Measurements from ENCODE around the gene SORCS2. TPM values are rescaled to one million over a fixed set of nuclear protein-coding genes. Genes with fewer than 3 reads are reported as not detected.

The SORCS2 gene
- polyA plus RNA-seq, 1 donor (not counting 4 experiments of a cell fraction or from before 2014, with no cell fraction given): 0.09 TPM

DNA sequence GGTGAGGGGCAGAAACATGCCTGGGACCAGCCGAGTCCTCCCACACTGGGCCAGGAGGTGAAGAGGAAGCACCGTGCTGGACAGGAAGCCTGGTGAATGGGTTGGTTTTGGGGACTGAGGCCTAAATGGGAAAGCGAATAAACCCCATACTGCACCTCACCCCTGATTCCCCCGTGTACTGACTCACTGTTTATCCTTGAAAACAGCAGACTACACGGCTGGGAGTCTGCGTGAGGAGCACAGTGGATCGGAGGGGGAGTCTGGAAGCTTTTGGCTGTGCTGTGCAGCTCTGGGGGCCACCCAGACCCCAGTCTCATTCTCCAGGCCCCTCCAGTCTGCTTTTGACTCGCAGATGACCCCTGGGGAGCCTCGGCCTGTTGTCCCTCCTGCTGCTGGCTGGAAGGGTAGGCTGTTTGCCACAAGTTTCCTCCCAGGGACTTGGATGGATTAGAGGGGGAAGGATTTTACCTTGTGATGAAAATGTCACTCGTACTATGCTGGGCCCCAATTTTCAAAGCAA is 152.4 kb downstream of the SORCS2 start:
- dilution Hi-C loops (cut with MboI; ENCODE audit: extremely low pct_ligation_motif_present, low sequenced_read_pairs): no loop called here
- H2AFZ ChIP-seq (ENCODE audit: control insufficient read depth, low read length): no peak overlapping the region
- FAIRE-seq: no peak

GRCh38 chr4:7347981-7348380 is 155.6 kb downstream of the SORCS2 start:
- Histone ChIP-seq H3K79me2 (ENCODE audit: control insufficient read depth, insufficient read depth, low read length) (no peaks in the 10 kb centered on the region), H3K4me1 (ENCODE audit: control insufficient read depth, extremely low read depth, insufficient read depth, low read length) (no peaks in the 10 kb centered on the region), H3K4me2 (ENCODE audit: control insufficient read depth, extremely low read depth, insufficient read depth, low read depth, low read length) (no peak overlapping the region), H3K36me3 (ENCODE audit: control insufficient read depth in 2 of 2, extremely low read depth in 1 of 2, insufficient read depth in 2 of 2, low read length in 2 of 2) (no peaks in the 10 kb centered on the region), H4K20me1 (ENCODE audit: control insufficient read depth, extremely low read depth, insufficient read depth, low read length) (no peaks in the 10 kb centered on the region), H2AFZ (ENCODE audit: control insufficient read depth, low read length) (no peak overlapping the region), H3K27ac (ENCODE audit: control insufficient read depth, insufficient read depth, low read length) (no peak overlapping the region), H3K27me3 (ENCODE audit: control insufficient read depth, extremely low read depth, insufficient read depth, low read length) (no peaks in the 10 kb centered on the region), H3K9me3 (ENCODE audit: control insufficient read depth, low read depth, low read length) (no peaks in the 10 kb centered on the region), H3K4me3 (ENCODE audit: control insufficient read depth in 2 of 3, extremely low read depth in 1 of 3, insufficient read depth in 2 of 3, low read depth in 1 of 3, low read length in 3 of 3) (no peak overlapping the region), H3K9me1 (ENCODE audit: control insufficient read depth, extremely low read depth, insufficient read depth, low read length) (no peaks in the 10 kb centered on the region), H3K9ac (ENCODE audit: control insufficient read depth, extremely low read depth, insufficient read depth, low read length) (no peak overlapping the region)
- FAIRE-seq (no peak), DNase-seq (ENCODE audit: low read depth, low spot score) (no peak)
- TF ChIP-seq EZH2 (IDR thresholded peaks at IDR 0.05; ENCODE audit: low read length): no peak
- TF ChIP-seq, protein P1, sequence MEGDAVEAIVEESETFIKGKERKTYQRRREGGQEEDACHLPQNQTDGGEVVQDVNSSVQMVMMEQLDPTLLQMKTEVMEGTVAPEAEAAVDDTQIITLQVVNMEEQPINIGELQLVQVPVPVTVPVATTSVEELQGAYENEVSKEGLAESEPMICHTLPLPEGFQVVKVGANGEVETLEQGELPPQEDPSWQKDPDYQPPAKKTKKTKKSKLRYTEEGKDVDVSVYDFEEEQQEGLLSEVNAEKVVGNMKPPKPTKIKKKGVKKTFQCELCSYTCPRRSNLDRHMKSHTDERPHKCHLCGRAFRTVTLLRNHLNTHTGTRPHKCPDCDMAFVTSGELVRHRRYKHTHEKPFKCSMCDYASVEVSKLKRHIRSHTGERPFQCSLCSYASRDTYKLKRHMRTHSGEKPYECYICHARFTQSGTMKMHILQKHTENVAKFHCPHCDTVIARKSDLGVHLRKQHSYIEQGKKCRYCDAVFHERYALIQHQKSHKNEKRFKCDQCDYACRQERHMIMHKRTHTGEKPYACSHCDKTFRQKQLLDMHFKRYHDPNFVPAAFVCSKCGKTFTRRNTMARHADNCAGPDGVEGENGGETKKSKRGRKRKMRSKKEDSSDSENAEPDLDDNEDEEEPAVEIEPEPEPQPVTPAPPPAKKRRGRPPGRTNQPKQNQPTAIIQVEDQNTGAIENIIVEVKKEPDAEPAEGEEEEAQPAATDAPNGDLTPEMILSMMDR (optimal IDR thresholded peaks at IDR 0.05 in 1 of 3, IDR thresholded peaks at IDR 0.05 in 1 of 3, conservative IDR thresholded peaks at IDR 0.05 in 1 of 3; ENCODE audit: extremely low read depth in 1 of 3, insufficient read depth in 2 of 3, low read length in 3 of 3): no peak
- dilution Hi-C loops (cut with MboI; ENCODE audit: extremely low pct_ligation_motif_present, low sequenced_read_pairs): no loop called here

More for the DNA sequence above, 152.4 kb downstream of the SORCS2 start:
- DNase-seq (ENCODE audit: low read depth, low spot score): no peak
- no peaks in the 10 kb centered on the region for H3K79me2 ChIP-seq (ENCODE audit: control insufficient read depth, insufficient read depth, low read length)
- H3K4me2 ChIP-seq (ENCODE audit: control insufficient read depth, extremely low read depth, insufficient read depth, low read depth, low read length): no peak overlapping the region
- TF ChIP-seq EZH2 (IDR thresholded peaks at IDR 0.05; ENCODE audit: low read length): no peak
- TF ChIP-seq, protein P1 (optimal IDR thresholded peaks at IDR 0.05 in 1 of 3, IDR thresholded peaks at IDR 0.05 in 1 of 3, conservative IDR thresholded peaks at IDR 0.05 in 1 of 3; ENCODE audit: extremely low read depth in 1 of 3, insufficient read depth in 2 of 3, low read length in 3 of 3): no peak
- no peak overlapping the region for H3K4me3 ChIP-seq (ENCODE audit: control insufficient read depth in 2 of 3, extremely low read depth in 1 of 3, insufficient read depth in 2 of 3, low read depth in 1 of 3, low read length in 3 of 3)
- H4K20me1 ChIP-seq (ENCODE audit: control insufficient read depth, extremely low read depth, insufficient read depth, low read length): no peaks in the 10 kb centered on the region
- no peak overlapping the region for H3K27ac ChIP-seq (ENCODE audit: control insufficient read depth, insufficient read depth, low read length)
- no peaks in the 10 kb centered on the region for H3K27me3 ChIP-seq (ENCODE audit: control insufficient read depth, extremely low read depth, insufficient read depth, low read length)
- no peaks in the 10 kb centered on the region for H3K9me1 ChIP-seq (ENCODE audit: control insufficient read depth, extremely low read depth, insufficient read depth, low read length)
- H3K9me3 ChIP-seq (ENCODE audit: control insufficient read depth, low read depth, low read length): no peaks in the 10 kb centered on the region
- no peak overlapping the region for H3K9ac ChIP-seq (ENCODE audit: control insufficient read depth, extremely low read depth, insufficient read depth, low read length)
- no peaks in the 10 kb centered on the region for H3K36me3 ChIP-seq (ENCODE audit: control insufficient read depth in 2 of 2, extremely low read depth in 1 of 2, insufficient read depth in 2 of 2, low read length in 2 of 2)
- H3K4me1 ChIP-seq (ENCODE audit: control insufficient read depth, extremely low read depth, insufficient read depth, low read length): no peaks in the 10 kb centered on the region

All from keratinocyte (primary cell).